ENCODE results near the gene MAFB.

GRCh38 chr20:40714916-40715315, 25.9 kb upstream of the MAFB start:
- TF ChIP-seq CTCF (IDR thresholded peaks at IDR 0.05) (no peak), POLR2A (IDR thresholded peaks at IDR 0.05) (no peak)
